Measurements from ENCODE around the gene ATXN1L.
"Not testable (repeated sequence)": the region's sequence is repeated elsewhere in the genome, so short reads cannot be mapped to it uniquely, and the experiment has no call there.

Gene ATXN1L

GRCh38 chr16:71852158-71852557 lies 6.4 kb downstream of the ATXN1L start:
- DNase-seq: no peak

- no peak for DNase-seq
Observed at GRCh38 chr16:71852561-71852960, 6.8 kb downstream of the ATXN1L start.

- no peak for DNase-seq
Observed at GRCh38 chr16:71853413-71853812, 7.6 kb downstream of the ATXN1L start.

- no peak for DNase-seq
Observed at GRCh38 chr16:71854369-71854948, 8.7 kb downstream of the ATXN1L start.

GRCh38 chr16:71855937-71856662 lies 10.3 kb downstream of the ATXN1L start:
- DNase-seq: no peak

- no peak for DNase-seq
Observed at GRCh38 chr16:71859762-71860521, 14.2 kb downstream of the ATXN1L start.

GRCh38 chr16:71863995-71864394 lies 18.2 kb downstream of the ATXN1L start:
- no peak for DNase-seq

- DNase-seq: no peak
Observed at GRCh38 chr16:71865173-71865863, 19.5 kb downstream of the ATXN1L start.

GRCh38 chr16:71867175-71867574 lies 21.4 kb downstream of the ATXN1L start:
- DNase-seq: not testable (repeated sequence)

GRCh38 chr16:71867939-71868338 lies 22.2 kb downstream of the ATXN1L start:
- no peak for DNase-seq

GRCh38 chr16:71869089-71869488 lies 23.3 kb downstream of the ATXN1L start:
- DNase-seq: no peak

- no peak for DNase-seq
Observed at GRCh38 chr16:71870818-71871217, 25.0 kb downstream of the ATXN1L start.

GRCh38 chr16:71873199-71873598 lies 27.4 kb downstream of the ATXN1L start:
- no peak for DNase-seq

- DNase-seq: no peak
Observed at GRCh38 chr16:71878911-71879310, 33.1 kb downstream of the ATXN1L start.

GRCh38 chr16:71880176-71880575 lies 34.4 kb downstream of the ATXN1L start:
- DNase-seq: no peak

GRCh38 chr16:71882505-71883167 lies 36.9 kb downstream of the ATXN1L start:
- DNase-seq: peak; percentile 68

GRCh38 chr16:71883168-71883848 lies 37.5 kb downstream of the ATXN1L start:
- peak; percentile 26 for DNase-seq

- peak; percentile 76 for DNase-seq
Observed at GRCh38 chr16:71883849-71884638, 38.3 kb downstream of the ATXN1L start, which contains the start of gene ZNF821. Gene ZNF821 (minus strand): TSS chr16:71884182. CDS start chr16:71879946, 4,236 bp downstream.

GRCh38 chr16:71885261-71885650 lies 39.5 kb downstream of the ATXN1L start:
- DNase-seq: no peak

- no peak for DNase-seq
Observed at GRCh38 chr16:71889147-71889546, 43.4 kb downstream of the ATXN1L start.

- no peak for DNase-seq
Observed at GRCh38 chr16:71893888-71894228, 48.1 kb downstream of the ATXN1L start.

Measured in fibroblast of skin of back (primary cell).